ENCODE data around the gene TMEM214.

- TF ChIP-seq CTCF (IDR thresholded peaks at IDR 0.05; ENCODE audit: insufficient read depth, low read depth, low read length) (no peak), EZH2 (IDR thresholded peaks at IDR 0.05; ENCODE audit: insufficient read depth, low read length) (no peak)
Observed at GRCh38 chr2:27000228-27000627, 32.5 kb upstream of the TMEM214 start.
